ENCODE data around the gene ALPL.

DNA sequence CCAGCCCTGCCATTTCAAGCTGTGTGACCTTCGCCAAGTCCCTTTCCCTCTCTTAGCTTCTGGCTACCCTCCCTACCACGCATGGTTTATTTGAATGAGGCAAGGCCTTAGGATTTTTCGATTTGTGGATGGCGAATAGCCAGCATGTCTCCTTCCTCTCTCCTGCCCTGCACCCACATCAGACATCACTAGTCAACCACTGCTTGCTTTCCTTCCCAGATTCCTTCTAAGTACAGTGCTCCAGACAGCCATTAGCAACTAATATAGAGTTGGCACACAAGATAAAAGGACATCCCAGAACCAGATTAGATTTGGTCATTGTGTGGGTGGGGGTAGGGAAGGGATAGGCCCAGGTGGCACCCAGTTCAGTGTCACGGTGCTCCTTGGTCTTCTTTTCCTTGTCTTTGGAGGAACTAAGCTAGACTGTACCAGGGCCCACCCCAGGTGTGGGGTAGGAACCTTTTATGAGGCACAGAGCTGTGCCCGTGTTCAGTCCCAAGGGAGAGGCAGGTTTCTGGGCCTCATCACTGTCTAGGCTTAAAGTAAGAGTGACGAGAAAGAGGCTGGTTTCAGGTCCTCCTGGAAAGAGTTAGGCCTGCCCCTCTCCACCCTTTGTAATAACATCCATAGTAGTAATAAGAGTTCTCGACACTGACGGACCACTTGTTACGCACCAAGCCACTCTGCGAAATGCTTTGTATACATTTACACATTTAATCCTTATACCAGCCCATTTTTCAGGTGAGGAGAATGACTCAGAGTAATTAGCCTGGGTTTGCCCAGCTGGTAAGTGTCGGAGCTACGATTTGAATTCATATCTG is 8.6 kb downstream of the ALPL start:
- TF ChIP-seq, protein P1, sequence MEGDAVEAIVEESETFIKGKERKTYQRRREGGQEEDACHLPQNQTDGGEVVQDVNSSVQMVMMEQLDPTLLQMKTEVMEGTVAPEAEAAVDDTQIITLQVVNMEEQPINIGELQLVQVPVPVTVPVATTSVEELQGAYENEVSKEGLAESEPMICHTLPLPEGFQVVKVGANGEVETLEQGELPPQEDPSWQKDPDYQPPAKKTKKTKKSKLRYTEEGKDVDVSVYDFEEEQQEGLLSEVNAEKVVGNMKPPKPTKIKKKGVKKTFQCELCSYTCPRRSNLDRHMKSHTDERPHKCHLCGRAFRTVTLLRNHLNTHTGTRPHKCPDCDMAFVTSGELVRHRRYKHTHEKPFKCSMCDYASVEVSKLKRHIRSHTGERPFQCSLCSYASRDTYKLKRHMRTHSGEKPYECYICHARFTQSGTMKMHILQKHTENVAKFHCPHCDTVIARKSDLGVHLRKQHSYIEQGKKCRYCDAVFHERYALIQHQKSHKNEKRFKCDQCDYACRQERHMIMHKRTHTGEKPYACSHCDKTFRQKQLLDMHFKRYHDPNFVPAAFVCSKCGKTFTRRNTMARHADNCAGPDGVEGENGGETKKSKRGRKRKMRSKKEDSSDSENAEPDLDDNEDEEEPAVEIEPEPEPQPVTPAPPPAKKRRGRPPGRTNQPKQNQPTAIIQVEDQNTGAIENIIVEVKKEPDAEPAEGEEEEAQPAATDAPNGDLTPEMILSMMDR (optimal IDR thresholded peaks at IDR 0.05 in 1 of 3, IDR thresholded peaks at IDR 0.05 in 1 of 3, conservative IDR thresholded peaks at IDR 0.05 in 1 of 3; ENCODE audit: extremely low read depth in 1 of 3, insufficient read depth in 2 of 3, low read length in 3 of 3) = no peak
- no peak for TF ChIP-seq EZH2 (IDR thresholded peaks at IDR 0.05; ENCODE audit: low read length)
